HepG2 (cell line): Measurements from ENCODE around the gene RABGGTA. TPM values are rescaled to one million over a fixed set of nuclear protein-coding genes. Genes with fewer than 3 reads are reported as not detected.

Source experiments
- AKAP8 ChIP-seq: sonication (generic); formaldehyde crosslinking; IDR thresholded peaks from 2 replicates; pipeline ENCODE4 v1.5.1; 2020; ENCODE audit warnings: mild to moderate bottlenecking, missing genetic modification reagents
- FOSL2 ChIP-seq: sonication (generic); formaldehyde crosslinking; IDR thresholded peaks from 2 replicates; pipeline ENCODE4 v1.4.0; 2020; ENCODE audit warnings: missing genetic modification reagents
- POGZ ChIP-seq: sonication (generic); formaldehyde crosslinking; IDR thresholded peaks from 2 replicates; pipeline ENCODE4 v1.4.0; 2020; ENCODE audit warnings: mild to moderate bottlenecking, missing genetic modification reagents
- TEAD3 ChIP-seq: optimal IDR thresholded peaks from 2 replicates; pipeline ENCODE3; 2016; ENCODE audit warnings: borderline replicate concordance
- XRCC5 ChIP-seq: fragments of 200-400 bp; formaldehyde crosslinking; optimal IDR thresholded peaks from 2 replicates; pipeline ENCODE3; 2017; ENCODE audit warnings: mild to moderate bottlenecking, low read length
- ZBTB33 ChIP-seq: sonication (generic); formaldehyde crosslinking; IDR thresholded peaks from 2 replicates; pipeline ENCODE4 v1.4.0; 2020; ENCODE audit warnings: missing genetic modification reagents
- ZBTB38 ChIP-seq: sonication (generic); formaldehyde crosslinking; IDR thresholded peaks from 2 replicates; pipeline ENCODE4 v1.5.1; 2020; ENCODE audit warnings: mild to moderate bottlenecking, missing genetic modification reagents
- ZNF460 ChIP-seq: sonication (generic); formaldehyde crosslinking; IDR thresholded peaks from 2 replicates; pipeline ENCODE4 v1.5.1; 2020; ENCODE audit warnings: missing genetic modification reagents, mild to moderate bottlenecking, borderline replicate concordance
- ZNF788 ChIP-seq: sonication (generic); formaldehyde crosslinking; IDR thresholded peaks from 2 replicates; pipeline ENCODE4 v1.5.0; 2020; ENCODE audit warnings: mild to moderate bottlenecking, missing genetic modification reagents, borderline replicate concordance
- polyA plus RNA-seq, 8 experiments: library from polyadenylated mRNA; depleted of rRNA in 3 of 8; stranded (reverse) in 7 of 8; unstranded in 1 of 8; fragments of >200 nt; fragmentation: Illumina TruSeq in 4 of 8; extraction: Trizol in 4 of 8; gene quantifications; 2 replicates each; pipeline versions ENCODE4 v1.2.1 to v1.2.3, GENCODE V29; 2011 to 2016; ENCODE audit warnings: low read depth in 4 of 8, missing spikeins in 1 of 8, mixed read lengths in 1 of 8; ENCODE audit not compliant: insufficient read depth in 1 of 8
- total RNA-seq, 5 experiments: library from RNA; depleted of rRNA; stranded (reverse); fragments of >200 nt; fragmentation: Illumina TruSeq; extraction: Trizol; gene quantifications; 2 replicates each; pipeline ENCODE4 v1.2.3, GENCODE V29; 2016; ENCODE audit warnings: low read depth in 1 of 5
- TF ChIP-seq, protein P1 (sequence below): IDR thresholded peaks from 2 replicates; pipeline ENCODE4 v1.6.1; 2016
- TF ChIP-seq, protein P2 (sequence below): sonication (generic); formaldehyde crosslinking; IDR thresholded peaks from 2 replicates; pipeline ENCODE4 v1.5.0; 2020; ENCODE audit warnings: missing genetic modification reagents
- TF ChIP-seq, protein P3 (sequence below): sonication (generic); formaldehyde crosslinking; IDR thresholded peaks from 2 replicates; pipeline ENCODE4 v1.5.0; 2020; ENCODE audit warnings: mild to moderate bottlenecking, missing genetic modification reagents
- TF ChIP-seq, protein P4 (sequence below): sonication (generic); formaldehyde crosslinking; IDR thresholded peaks from 2 replicates; pipeline ENCODE4 v1.5.1; 2020; ENCODE audit warnings: missing genetic modification reagents, mild to moderate bottlenecking, borderline replicate concordance
- TF ChIP-seq, protein P5 (sequence below): sonication (generic); formaldehyde crosslinking; IDR thresholded peaks from 2 replicates; pipeline ENCODE4 v1.4.0; 2020; ENCODE audit warnings: missing genetic modification reagents

The RABGGTA gene
- total and polyA plus RNA-seq, 2 of the 13 experiments (the other 11 are each of a cell fraction or from before 2014, with no cell fraction given): 57.9 to 90.8 TPM

DNA sequence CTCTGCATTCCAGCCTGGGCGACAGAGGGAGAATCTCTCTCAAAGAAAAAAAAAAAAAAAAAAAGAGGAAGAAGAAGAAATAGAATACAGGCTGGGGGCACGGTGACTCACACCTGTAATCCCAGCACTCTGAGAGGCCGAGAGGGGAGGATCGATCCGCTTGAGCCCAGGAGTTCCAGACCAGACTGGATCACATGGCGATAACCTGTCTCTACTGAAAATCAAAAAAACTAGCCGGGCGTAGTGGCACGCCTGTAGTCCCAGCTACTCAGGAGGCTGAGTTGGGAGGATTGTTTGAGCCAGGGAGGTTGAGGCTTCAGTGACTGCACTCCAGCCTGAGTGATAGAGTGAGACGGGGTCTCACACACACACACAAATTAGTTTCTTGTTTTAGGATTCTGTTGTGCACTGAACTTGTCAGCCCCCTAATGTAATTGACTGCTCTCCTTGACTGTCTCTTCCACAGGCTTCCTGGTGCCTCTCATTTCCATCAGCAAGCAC is 28.0 kb downstream of the RABGGTA start (continued):
- TF ChIP-seq ZNF788 (0 out of 2 replicates have a peak, but pooled peaks have one; percentile 24), POGZ (peak; percentile 16; the same call in 1 of the 2 replicates), AKAP8 (CRISPR knock-in tag) (peak; percentile 3), ZNF460 (CRISPR knock-in tag) (no peak), XRCC5 (peak; percentile 58), ZBTB33 (CRISPR knock-in tag) (0 out of 2 replicates have a peak, but pooled peaks have one; percentile 35), TEAD3 (CRISPR knock-in tag) (peak; percentile 36), FOSL2 (peak; percentile 87), ZBTB38 (CRISPR knock-in tag) (peak; percentile 72; the same call in 1 of the 2 replicates)
- TF ChIP-seq, protein P1, sequence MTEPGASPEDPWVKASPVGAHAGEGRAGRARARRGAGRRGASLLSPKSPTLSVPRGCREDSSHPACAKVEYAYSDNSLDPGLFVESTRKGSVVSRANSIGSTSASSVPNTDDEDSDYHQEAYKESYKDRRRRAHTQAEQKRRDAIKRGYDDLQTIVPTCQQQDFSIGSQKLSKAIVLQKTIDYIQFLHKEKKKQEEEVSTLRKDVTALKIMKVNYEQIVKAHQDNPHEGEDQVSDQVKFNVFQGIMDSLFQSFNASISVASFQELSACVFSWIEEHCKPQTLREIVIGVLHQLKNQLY (CRISPR knock-in tag): no peak
- TF ChIP-seq, protein P2, sequence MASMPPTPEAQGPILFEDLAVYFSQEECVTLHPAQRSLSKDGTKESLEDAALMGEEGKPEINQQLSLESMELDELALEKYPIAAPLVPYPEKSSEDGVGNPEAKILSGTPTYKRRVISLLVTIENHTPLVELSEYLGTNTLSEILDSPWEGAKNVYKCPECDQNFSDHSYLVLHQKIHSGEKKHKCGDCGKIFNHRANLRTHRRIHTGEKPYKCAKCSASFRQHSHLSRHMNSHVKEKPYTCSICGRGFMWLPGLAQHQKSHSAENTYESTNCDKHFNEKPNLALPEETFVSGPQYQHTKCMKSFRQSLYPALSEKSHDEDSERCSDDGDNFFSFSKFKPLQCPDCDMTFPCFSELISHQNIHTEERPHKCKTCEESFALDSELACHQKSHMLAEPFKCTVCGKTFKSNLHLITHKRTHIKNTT (CRISPR knock-in tag): peak; percentile 71; the same call in 1 of the 2 replicates
- TF ChIP-seq, protein P3, sequence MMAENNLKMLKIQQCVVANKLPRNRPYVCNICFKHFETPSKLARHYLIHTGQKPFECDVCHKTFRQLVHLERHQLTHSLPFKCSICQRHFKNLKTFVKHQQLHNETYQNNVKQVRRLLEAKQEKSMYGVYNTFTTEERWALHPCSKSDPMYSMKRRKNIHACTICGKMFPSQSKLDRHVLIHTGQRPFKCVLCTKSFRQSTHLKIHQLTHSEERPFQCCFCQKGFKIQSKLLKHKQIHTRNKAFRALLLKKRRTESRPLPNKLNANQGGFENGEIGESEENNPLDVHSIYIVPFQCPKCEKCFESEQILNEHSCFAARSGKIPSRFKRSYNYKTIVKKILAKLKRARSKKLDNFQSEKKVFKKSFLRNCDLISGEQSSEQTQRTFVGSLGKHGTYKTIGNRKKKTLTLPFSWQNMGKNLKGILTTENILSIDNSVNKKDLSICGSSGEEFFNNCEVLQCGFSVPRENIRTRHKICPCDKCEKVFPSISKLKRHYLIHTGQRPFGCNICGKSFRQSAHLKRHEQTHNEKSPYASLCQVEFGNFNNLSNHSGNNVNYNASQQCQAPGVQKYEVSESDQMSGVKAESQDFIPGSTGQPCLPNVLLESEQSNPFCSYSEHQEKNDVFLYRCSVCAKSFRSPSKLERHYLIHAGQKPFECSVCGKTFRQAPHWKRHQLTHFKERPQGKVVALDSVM: peak; percentile 95
- TF ChIP-seq, protein P4, sequence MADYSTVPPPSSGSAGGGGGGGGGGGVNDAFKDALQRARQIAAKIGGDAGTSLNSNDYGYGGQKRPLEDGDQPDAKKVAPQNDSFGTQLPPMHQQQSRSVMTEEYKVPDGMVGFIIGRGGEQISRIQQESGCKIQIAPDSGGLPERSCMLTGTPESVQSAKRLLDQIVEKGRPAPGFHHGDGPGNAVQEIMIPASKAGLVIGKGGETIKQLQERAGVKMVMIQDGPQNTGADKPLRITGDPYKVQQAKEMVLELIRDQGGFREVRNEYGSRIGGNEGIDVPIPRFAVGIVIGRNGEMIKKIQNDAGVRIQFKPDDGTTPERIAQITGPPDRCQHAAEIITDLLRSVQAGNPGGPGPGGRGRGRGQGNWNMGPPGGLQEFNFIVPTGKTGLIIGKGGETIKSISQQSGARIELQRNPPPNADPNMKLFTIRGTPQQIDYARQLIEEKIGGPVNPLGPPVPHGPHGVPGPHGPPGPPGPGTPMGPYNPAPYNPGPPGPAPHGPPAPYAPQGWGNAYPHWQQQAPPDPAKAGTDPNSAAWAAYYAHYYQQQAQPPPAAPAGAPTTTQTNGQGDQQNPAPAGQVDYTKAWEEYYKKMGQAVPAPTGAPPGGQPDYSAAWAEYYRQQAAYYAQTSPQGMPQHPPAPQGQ: no peak
- TF ChIP-seq, protein P5, sequence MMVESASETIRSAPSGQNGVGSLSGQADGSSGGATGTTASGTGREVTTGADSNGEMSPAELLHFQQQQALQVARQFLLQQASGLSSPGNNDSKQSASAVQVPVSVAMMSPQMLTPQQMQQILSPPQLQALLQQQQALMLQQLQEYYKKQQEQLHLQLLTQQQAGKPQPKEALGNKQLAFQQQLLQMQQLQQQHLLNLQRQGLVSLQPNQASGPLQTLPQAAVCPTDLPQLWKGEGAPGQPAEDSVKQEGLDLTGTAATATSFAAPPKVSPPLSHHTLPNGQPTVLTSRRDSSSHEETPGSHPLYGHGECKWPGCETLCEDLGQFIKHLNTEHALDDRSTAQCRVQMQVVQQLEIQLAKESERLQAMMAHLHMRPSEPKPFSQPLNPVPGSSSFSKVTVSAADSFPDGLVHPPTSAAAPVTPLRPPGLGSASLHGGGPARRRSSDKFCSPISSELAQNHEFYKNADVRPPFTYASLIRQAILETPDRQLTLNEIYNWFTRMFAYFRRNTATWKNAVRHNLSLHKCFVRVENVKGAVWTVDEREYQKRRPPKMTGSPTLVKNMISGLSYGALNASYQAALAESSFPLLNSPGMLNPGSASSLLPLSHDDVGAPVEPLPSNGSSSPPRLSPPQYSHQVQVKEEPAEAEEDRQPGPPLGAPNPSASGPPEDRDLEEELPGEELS: peak; percentile 7; the same call in 1 of the 2 replicates
